HG02970 (cell line): Measurements from ENCODE around the gene HOMER1.

Experiments used
- ATAC-seq: cut with Tn5 transposase; IDR thresholded peaks from one replicate; pipeline ENCODE4 v1.9.1; 2021; ENCODE audit warnings: mild to moderate bottlenecking, moderate library complexity, moderate number of reproducible peaks; ENCODE audit not compliant: unreplicated experiment, low FRiP score

HOMER1 gene

GRCh38 chr5:79491690-79492317 lies 22.1 kb downstream of the HOMER1 start:
- ATAC-seq: no peak

- ATAC-seq: no peak
These were observed 23.5 kb downstream of the HOMER1 start for GRCh38 chr5:79490323-79490936.

DNA sequence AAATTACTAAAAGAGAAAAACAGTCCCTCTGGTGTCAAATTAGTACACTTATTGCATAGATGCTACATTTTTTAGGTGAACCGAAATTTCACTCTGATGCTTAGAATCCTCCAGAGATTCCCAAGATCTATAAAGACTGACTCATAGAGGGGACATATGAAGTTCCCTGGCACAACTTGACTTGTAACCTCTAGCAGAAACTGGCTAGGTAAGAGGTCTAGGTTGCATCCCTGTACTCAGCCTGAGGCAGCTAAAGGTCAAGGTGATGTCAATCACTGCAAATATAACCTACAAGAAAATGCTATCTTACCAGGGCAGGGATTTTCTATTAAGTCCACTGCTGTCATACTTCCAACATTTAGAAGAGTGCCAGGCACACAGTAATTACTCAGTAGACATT lies 24.2 kb downstream of the HOMER1 start:
- ATAC-seq: no peak

- no peak for ATAC-seq
These were observed 25.2 kb downstream of the HOMER1 start for GRCh38 chr5:79488775-79489174.

DNA sequence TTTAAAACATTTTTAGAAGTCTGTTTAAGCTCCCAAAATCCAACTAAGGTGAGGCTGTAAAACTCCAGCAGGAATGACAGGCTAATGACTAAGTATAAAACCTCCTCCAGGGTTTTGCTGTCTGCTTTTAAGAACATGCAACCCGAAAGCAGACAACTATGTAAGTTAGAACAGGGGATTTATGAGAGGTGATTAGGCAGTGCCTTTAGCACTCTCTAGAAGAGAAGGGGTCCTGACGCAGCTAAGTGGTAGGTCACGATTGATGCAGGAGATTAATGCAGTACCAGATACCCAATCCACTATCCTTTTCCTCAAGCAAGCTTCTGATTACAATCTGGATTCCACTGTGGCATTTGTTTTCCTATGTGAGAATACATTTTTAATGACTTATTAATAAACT lies 25.9 kb downstream of the HOMER1 start:
- ATAC-seq: no peak

DNA sequence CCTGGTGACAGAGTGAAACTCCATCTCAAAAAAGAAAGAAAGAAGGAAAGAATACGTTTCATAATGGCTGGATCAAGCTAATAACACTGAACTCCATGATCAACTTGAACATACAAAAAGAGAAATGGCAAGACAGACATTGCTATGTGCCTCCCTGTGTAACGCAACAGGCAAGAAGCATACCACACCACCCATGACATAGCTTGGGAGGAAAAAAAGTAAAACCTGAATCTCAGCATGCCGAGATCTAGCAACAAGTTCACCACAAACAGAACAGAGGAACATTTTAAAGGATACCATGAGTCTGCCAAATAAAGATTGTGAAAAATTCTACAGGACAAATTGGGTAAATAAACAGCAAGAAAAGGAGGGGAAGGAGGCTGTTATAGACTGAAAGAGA lies 26.7 kb downstream of the HOMER1 start:
- no peak for ATAC-seq

DNA sequence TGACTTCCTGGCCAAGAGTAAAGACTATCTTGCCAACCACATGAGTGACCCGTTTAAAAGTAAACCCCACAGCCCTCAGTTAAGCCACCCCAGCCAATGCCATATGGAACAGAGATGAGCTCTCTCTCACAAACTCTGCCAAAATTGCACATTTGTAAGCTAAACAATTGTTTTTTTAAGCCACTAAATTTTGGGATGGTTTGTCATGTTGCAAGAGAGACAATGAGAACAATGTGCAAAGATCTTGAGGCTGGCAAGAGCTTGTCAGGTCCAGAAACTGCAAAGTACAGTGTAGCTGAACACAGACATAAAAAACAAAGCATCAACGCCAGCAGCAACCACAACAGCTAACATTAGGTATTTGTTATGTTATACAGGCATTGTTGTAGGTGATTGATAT lies 27.8 kb downstream of the HOMER1 start:
- ATAC-seq: no peak

DNA sequence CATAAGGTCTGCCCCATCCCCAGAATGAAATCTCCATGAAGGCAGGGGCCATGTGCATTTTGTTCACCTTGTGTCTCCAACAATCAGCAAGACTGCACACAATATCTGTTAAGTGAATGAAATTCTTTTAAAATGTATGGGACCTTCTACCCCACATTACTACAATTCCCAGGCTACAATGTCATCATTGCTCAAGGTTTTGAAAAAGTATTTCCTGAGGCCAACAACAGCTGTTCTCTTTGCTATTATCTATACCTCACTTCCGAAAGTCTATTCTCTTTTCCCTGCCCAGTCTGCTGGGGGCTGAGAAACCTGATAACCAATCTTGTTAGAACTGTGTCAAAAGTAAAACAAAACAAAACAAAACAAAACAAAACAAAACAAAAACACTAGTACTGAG lies 29.2 kb downstream of the HOMER1 start:
- ATAC-seq: no peak

DNA sequence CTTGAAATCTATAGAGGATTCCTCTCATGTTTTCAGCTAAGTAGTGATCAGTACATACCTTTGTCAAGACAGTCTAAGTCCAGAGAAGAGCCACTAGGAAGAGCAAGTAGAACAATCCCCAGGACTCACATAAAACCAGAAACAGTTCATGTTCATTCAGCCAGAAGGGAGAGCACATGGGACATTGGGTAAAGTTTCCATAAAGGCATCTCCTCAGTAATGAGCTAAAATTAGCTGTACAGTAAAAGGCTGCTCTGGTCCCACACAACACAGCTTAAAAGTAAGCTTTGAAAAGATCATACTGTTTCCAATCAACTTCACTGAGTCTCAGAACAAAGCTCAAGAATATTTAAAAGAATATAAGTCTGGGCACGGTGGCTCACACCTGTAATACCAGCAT lies 32.4 kb downstream of the HOMER1 start:
- ATAC-seq: no peak

GRCh38 chr5:79480991-79481390 lies 32.9 kb downstream of the HOMER1 start:
- no peak for ATAC-seq

GRCh38 chr5:79475152-79475466 lies 38.8 kb downstream of the HOMER1 start:
- ATAC-seq: no peak

- no peak for ATAC-seq
These were observed 39.4 kb downstream of the HOMER1 start for GRCh38 chr5:79474367-79475151.

DNA sequence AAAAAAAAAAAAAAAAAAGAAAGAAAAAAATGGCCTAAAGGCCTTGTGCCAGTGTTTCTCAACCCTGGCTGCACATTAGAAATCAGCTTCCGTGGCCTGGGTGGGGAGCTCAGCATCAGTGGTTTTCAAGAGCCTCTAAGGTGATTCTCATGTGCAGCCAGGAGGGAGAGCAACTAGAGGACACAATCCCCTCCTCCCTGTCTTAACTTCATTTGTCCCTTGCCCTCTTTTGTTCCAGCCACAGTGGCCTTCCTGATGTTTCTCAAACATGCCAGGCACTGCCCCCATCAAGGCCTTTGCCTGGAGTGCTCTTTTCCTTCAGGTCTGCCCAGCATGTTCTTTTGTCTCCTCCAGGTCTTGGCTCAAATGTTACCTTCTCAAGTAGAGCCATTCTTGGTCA lies 42.4 kb downstream of the HOMER1 start:
- ATAC-seq: no peak

DNA sequence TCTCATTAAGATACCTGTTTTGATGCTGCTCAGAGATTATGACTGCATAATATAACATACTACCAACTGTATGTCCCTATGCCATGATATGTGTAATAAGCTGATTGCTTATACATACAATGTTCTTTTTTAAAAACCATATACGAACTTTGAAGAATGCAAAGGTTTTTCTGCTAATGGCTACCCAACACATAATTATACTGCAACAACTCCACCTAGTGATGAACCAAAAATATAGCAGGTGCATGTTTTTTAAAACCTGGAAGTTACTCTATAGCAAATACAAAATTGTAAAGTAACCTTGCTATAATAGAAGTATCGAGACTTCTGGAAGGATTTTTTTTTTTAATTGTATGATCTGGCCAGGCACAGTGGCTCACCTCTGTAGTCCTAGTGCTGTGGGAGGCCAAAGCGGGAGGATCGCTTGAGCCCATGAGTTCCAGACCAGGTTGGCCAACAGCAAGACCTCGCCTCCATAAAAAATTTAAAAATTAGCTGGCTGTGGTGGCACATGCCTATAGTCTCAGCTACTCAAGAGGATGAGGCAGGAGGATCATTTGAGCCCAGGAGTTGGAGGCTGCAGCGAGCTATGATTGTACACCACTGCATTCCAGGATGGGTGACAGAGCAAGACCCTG lies 49.1 kb downstream of the HOMER1 start:
- no peak for ATAC-seq

GRCh38 chr5:79464278-79464677 lies 49.7 kb downstream of the HOMER1 start:
- ATAC-seq: no peak

DNA sequence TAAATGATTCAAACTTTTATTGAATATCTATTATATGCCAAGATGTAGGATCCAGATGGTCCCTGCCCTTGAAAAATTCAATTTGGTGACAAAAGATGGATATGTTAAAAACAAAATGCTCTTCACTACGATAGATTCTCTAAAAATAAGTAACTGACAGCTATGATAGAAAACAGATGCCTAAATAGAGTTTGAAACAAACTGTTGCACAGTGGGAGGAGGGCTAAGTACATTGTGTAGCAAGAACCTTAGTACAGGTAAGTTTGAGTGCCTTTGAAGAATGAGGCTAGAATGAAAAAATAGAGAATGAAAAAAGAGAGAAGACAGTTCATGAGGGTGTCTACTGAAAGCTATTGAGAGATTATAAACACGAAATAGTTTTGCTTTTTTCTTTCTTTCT lies 54.3 kb downstream of the HOMER1 start:
- no peak for ATAC-seq

DNA sequence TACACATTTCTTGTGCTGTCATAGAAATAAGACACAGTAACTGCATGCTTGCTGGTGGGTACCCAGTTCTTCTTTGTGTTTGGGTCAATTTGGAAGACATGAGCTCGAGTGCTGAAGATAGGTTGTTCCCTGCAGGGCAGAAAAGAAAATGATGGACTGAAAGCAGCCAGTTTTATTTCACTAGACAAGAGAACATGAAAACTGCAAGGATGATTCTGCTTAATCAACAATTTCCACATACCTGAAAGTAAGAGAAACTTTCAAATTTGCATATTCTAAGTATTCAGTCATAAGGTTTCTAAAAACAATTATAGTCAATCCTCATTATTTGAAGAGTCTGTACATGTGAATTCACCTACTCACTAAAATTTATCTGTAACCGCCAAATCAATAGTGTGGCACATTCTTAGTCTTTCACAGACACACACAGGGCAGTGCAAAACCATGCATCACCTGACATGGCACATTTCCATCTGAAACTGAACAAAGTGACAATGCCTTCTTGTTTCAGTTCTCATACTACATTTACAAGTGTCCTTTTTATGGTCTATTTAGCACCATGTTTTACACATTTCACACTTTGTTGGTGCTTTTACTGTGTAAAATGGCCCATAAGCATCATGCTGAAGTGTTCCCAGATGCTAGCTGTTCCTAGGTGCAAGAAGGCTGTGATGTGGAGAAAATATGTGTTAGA lies 56.9 kb downstream of the HOMER1 start:
- ATAC-seq: no peak

DNA sequence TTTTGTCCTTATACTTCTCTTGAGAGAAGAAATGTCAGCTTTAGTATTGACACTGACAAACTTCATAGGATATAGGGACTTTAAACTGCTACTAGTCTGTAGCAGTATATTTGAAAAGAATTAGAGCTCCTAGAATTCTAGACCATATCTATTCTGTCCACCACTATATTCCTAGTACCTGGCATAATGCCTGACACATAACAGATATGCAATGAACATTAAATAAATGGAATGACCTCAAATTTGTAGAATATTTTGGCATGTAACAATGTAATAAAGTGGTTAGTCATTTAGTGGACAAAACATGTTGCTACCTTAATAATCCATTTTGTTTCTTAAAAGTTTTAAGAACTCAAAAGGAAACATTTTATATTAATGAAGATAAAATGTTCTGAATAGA lies 57.5 kb downstream of the HOMER1 start:
- no peak for ATAC-seq

GRCh38 chr5:79454043-79454442 lies 59.9 kb downstream of the HOMER1 start:
- ATAC-seq: no peak

GRCh38 chr5:79448336-79448735 lies 65.6 kb downstream of the HOMER1 start:
- ATAC-seq: no peak

DNA sequence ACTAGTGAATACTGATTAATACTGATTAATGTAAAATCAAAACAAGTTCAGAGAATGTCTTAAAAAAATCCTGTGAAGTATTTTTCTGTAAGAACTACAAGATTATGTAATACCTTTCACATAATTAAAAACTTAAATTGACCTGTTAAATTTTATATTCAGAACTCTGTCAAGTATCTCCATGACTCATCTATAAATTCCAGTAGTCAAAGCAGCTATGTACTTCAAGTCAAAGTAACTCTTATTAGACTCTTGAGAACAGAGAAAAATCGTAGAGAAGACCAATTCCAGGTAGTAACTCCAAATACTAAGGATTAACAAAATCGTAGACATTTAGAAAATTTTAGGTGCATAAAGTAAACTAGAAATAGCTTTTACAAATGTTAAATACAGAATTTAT lies 77.1 kb downstream of the HOMER1 start:
- ATAC-seq: no peak
